ENCODE data around the gene PLEKHA5. TPM values are rescaled to one million over a fixed set of nuclear protein-coding genes. Genes with fewer than 3 reads are reported as not detected.
"Not testable (repeated sequence)": the region's sequence is repeated elsewhere in the genome, so short reads cannot be mapped to it uniquely, and the experiment has no call there.

PLEKHA5 gene
- total RNA-seq, 4 donors from 2014 or later = 11.3 to 33.1 (median 16.9) TPM

- TF ChIP-seq CTCF (IDR thresholded peaks at IDR 0.05) = no peak
- DNase-seq (ENCODE audit: low spot score) = no peak
- no peak for ATAC-seq (ENCODE audit: low FRiP score)
Measured at GRCh38 chr12:19397534-19397933, 268.0 kb downstream of the PLEKHA5 start.

- TF ChIP-seq CTCF (IDR thresholded peaks at IDR 0.05) = no peak
- no peak for ATAC-seq (ENCODE audit: low FRiP score)
- DNase-seq (ENCODE audit: low spot score) = no peak
Measured at GRCh38 chr12:19398376-19399363, 269.1 kb downstream of the PLEKHA5 start.

GRCh38 chr12:19400649-19401285 lies 271.2 kb downstream of the PLEKHA5 start:
- not testable (repeated sequence) for ATAC-seq (ENCODE audit: low FRiP score)

GRCh38 chr12:19402211-19402610 lies 272.7 kb downstream of the PLEKHA5 start:
- TF ChIP-seq CTCF (IDR thresholded peaks at IDR 0.05) = no peak
- ATAC-seq (ENCODE audit: low FRiP score) (no peak), DNase-seq (ENCODE audit: low spot score) (no peak)

More at GRCh38 chr12:19400649-19401285, 271.2 kb downstream of the PLEKHA5 start:
- DNase-seq (ENCODE audit: low spot score) = not testable (repeated sequence)

- DNase-seq (ENCODE audit: low spot score) (no peak), ATAC-seq (ENCODE audit: low FRiP score) (no peak)
- no peak for TF ChIP-seq CTCF (IDR thresholded peaks at IDR 0.05)
Measured at GRCh38 chr12:19402743-19403431, 273.4 kb downstream of the PLEKHA5 start.

- ATAC-seq (ENCODE audit: low FRiP score) = no peak
- no peak for TF ChIP-seq CTCF (IDR thresholded peaks at IDR 0.05)
- no peak for DNase-seq (ENCODE audit: low spot score)
Measured at GRCh38 chr12:19404242-19404880, 274.8 kb downstream of the PLEKHA5 start.

- no peak for ATAC-seq (ENCODE audit: low FRiP score)
- DNase-seq (ENCODE audit: low spot score) = no peak
- TF ChIP-seq CTCF (IDR thresholded peaks at IDR 0.05) = no peak
Measured at GRCh38 chr12:19409376-19409775, 279.8 kb downstream of the PLEKHA5 start.
